ENCODE data around the gene GLUL.
"Not testable (repeated sequence)": the region's sequence is repeated elsewhere in the genome, so short reads cannot be mapped to it uniquely, and the experiment has no call there.

Gene GLUL

GRCh38 chr1:182394055-182394775 is 2.6 kb upstream of the GLUL start:
- no peak for DNase-seq

- no peak for DNase-seq
Observed at GRCh38 chr1:182392050-182393028, 749 bp upstream of the GLUL start.

DNA sequence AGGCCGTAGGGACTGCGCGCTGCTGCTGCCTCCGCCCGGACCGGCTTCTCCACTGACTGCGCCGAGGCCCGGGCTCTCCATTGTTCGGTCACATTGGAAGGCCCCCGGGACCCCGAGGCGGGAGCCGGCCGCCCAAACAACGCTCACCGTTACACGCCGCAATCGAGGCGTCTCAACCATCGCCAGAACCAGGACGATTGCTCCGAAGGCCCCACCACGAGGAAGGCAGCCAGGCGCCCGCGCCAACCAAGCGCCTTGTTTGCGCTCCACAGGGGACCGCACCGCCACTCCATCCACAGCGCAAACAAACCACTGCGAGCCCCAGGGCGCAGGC is 595 bp downstream of the GLUL start:
- no peak for DNase-seq

- DNase-seq = no peak
Observed at GRCh38 chr1:182389619-182390047, 2.0 kb downstream of the GLUL start.

DNA sequence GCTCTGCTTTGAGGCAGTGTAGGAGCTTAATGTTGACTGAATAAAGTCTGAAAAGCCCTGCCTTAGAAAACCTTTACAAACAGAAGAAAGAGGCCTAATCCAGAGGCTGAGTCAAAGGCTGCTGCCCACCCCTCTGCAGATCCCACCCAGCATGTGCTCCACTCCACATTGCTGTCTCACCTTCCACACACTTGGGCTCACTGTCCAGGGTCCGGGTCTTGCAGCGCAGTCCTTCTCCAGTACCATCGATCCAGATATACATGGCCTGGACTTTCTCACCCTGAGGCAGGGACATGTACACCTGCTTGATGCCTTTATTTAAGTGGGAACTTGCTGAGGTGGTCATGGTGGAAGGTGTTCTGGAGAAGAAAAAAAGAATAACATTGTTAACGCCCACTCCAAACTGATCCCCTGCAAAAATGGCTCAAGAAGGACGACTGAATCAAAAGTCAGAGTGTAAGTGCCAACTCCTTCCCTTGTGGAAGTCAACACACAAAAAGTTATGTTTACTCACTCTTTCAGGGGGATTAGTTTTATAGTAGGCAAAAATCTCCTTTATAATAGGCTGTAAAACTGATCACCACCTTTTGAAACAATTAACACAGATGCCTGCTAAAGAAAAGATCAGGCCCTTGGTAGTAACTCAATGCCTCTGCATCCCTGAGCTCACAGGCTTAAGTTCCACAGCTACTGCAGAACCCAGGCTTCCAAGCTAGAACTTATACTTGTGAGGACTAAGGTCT is 3.0 kb downstream of the GLUL start:
- no peak for DNase-seq

DNA sequence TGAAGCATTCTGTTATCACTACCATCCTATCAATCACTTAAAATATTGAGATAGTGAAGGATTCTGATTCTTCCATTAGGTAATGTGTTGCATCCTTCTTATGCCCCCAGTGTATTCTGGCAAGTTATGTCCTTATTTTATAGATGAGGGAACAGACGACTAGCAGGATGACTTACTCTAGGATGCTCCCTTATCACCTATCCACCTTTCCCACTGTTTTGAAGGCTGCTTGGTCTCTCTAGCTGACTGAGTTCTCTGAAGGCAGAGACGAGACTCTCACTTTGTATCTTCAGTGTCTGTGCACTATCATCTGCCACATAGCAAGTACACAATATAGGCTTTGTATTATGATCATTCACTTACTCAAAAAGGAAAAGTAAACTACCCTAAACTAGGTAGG is 4.0 kb downstream of the GLUL start:
- no peak for DNase-seq

GRCh38 chr1:182386980-182387379 is 4.6 kb downstream of the GLUL start:
- DNase-seq = no peak

DNA sequence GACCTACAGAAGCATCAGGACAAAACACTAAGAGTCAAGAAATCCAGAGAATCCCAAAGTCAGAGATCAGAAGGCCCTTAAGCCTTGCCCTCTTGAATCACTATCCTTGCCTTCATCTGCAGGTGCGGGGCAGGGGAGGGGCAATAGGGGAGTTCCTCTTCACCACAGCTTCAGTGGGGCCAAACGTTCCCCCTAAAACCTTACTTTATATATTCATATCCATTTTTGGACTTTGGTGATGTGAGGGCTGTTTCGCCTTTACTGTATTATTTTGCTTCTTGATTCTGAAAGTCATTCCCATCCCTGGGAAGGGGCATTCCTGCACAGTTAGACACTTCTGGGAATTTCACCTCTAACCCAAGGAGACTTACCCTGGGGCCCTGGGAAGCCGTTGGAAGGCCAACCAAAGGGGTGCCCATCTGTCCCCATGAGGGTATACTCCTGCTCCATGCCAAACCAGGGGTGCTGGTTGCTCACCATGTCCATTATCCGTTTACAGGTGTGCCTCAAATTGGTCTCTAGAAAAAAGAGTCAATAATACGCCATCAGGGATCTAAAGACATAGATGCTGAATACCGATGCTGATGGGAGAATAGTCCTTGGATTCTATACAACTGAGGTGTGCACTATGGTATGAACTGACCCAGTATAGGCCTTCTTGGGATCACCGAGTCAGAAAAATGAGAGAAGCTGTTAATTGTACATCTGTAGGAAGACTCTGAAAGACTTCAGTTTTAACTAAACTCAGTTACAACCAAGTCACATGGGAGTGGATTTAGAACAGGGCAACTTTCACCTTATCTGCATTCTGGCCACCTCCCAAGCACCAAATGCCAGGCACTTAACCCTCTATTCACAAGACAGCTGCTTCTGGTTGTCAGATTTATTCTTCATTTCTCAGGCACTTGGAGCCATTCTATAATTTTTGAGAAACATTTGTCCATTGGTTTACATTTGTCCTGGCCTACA is 5.4 kb downstream of the GLUL start:
- no peak for DNase-seq

- no peak for DNase-seq
Observed at GRCh38 chr1:182384387-182384960, 7.1 kb downstream of the GLUL start.

GRCh38 chr1:182383934-182384333 is 7.7 kb downstream of the GLUL start:
- no peak for DNase-seq

DNA sequence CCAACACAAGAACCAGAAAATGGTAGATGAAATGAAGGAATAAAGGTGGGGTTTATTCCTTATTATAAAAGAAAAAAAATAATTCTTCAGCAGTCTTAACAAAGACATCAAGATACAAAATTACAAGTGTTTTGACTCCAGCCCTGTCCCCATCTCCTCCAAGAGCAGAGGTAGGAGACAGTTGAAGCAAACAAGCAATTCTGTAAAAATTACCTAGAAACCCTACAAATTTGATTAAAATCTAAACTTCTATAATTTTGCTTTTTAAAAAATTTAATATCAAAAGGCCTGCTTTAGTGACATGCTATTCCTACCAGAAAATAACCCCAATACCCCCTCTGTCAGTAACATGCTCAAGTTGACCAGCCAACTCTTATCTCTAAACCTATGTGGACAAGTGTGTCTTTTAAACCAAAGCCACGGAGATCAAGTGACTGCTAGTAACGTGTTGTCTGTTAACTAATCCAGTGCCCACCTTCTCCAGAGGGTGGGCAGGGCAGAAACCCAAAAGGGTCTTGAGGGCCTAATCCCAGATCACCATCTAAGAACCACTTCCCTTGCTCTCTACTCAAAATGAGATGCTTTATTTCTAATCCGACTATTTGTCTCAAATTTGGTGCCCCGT is 8.4 kb downstream of the GLUL start:
- DNase-seq = no peak

- DNase-seq = no peak
Observed at GRCh38 chr1:182381962-182382819, 9.4 kb downstream of the GLUL start.

GRCh38 chr1:182380199-182380598 is 11.4 kb downstream of the GLUL start:
- DNase-seq = no peak

GRCh38 chr1:182379781-182380180 is 11.8 kb downstream of the GLUL start:
- not testable (repeated sequence) for DNase-seq

DNA sequence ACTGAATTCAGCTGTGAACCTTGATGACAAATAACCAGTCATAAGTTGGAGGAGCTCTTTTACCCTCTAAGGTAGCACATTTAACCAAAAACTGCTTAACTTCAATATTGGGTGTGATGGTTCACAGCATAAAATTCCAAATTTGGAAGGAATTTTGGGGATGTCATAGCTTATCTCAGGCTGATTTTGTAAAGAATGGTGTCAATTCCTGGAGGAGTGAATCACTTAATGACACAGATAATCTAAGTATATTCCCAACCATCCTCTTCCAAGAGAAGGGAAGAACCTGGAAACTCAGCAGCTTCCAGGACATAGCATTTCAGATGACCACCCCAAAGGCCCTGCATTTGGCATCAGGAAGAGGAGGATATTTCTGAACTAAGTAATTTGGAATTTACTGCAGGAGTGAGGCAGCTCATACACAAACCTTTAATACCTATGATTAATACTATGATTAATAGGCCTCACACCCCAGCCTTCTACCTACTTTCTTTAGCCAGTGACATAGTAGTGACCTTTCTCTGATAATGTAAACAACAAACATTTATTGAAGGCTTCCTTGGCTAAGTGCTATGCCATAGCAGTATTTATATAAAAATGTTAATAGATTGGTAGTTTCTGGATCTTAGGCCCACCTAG is 14.5 kb downstream of the GLUL start:
- DNase-seq = no peak

GRCh38 chr1:182374101-182374834 is 17.3 kb downstream of the GLUL start:
- no peak for DNase-seq

DNA sequence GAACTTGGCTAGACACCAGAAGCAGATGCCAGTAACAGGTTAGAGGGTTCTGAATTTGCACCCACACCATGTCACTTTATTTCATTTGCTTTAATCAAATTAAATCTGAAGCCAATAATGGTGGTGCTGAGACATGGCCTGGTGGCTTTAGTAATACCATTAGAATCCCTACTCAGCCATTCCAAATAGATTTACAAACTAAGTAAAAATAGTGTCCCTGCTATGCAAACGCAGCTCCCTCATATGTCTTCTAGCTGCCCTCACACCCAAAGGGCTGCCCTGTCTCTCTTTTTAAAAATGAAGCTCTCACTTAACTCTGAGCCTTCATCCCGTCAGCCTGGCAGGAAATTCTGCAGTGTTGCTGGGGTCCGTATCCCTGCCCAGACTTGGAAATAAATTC is 21.1 kb downstream of the GLUL start:
- no peak for DNase-seq

GRCh38 chr1:182368903-182369302 is 22.7 kb downstream of the GLUL start:
- no peak for DNase-seq

DNA sequence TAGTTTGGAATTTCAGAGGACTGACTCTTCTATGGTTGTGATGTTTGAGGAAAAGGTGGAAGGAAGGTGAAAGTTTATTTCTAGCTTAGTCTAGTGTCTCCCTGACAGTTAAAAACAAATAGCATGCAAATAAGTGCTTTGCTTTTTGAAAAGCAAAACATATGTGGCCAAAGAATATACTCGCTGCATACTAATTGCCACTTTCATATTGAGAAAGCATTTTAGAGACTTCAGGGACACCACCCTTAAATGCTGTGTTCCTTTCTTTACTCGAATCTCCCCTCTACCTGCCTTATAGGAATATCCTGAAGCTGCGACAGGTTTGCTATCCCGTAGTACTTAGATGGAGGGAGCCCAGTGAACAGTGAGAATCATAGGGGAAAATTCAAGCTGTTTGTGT is 23.2 kb downstream of the GLUL start:
- no peak for DNase-seq
